Measurements from ENCODE around the gene CRYBB3. TPM values are rescaled to one million over a fixed set of nuclear protein-coding genes. Genes with fewer than 3 reads are reported as not detected.
A peak's percentile ranks its signal among the peaks of the same experiment; 100 is the strongest.
"Not testable (repeated sequence)": the region's sequence is repeated elsewhere in the genome, so short reads cannot be mapped to it uniquely, and the experiment has no call there.

The CRYBB3 gene
- total and polyA plus RNA-seq, 2 of the 4 experiments (the other 2 are of a cell fraction) = not detected

GRCh38 chr22:25232301-25232700 is 32.6 kb downstream of the CRYBB3 start:
- ATAC-seq (ENCODE audit: low read depth) (no peak), DNase-seq (peak; percentile 17)
- no peaks in the 10 kb centered on the region for H3K79me1 ChIP-seq (ENCODE audit: low read depth in 1 of 2, low read length in 2 of 2)
- no peak overlapping the region for H3K14ac ChIP-seq (replicated peaks; ENCODE audit: low read depth, low read length)
- peak; percentile 59 for TF ChIP-seq CEBPB (IDR thresholded peaks at IDR 0.05; ENCODE audit: low read depth, low read length)
- no peak for TF ChIP-seq RFX5 (IDR thresholded peaks at IDR 0.05; ENCODE audit: low read depth, low read length)
- H2AK9ac ChIP-seq (replicated peaks; ENCODE audit: low read depth, low read length, poor library complexity) = no peak overlapping the region
- no peak overlapping the region for H3K27ac ChIP-seq (ENCODE audit: insufficient read depth, low read length)
- H3K36me3 ChIP-seq (ENCODE audit: control insufficient read depth, insufficient read depth, low read length) = no peaks in the 10 kb centered on the region
- WGBS, 2 experiments (ENCODE audit: extremely low coverage in 2 of 2, insufficient read length in 1 of 2) = no CpG with 5 or more reads among the region's 5 CpGs
- no peak overlapping the region for H2BK20ac ChIP-seq (ENCODE audit: low read depth, low read length)
- no peak overlapping the region for H4K5ac ChIP-seq (ENCODE audit: low read depth, low read length)
- intact Hi-C loops (cut with micrococcal nuclease) = no loop called here
- no peak overlapping the region for H3K4me2 ChIP-seq (ENCODE audit: low read depth, low read length)
- no peak overlapping the region for H3K4me3 ChIP-seq (ENCODE audit: insufficient read depth, low read depth, low read length)
- POLR2A ChIA-PET (ENCODE audit: unreplicated experiment) = no interaction called here
- no peaks in the 10 kb centered on the region for H3K27me3 ChIP-seq (ENCODE audit: control insufficient read depth, insufficient read depth, low read length)
- no peaks in the 10 kb centered on the region for H3K9me3 ChIP-seq (ENCODE audit: control insufficient read depth, insufficient read depth, low read length)
- H4K91ac ChIP-seq (ENCODE audit: insufficient read depth, low read depth, low read length) = no peak overlapping the region
- no peaks in the 10 kb centered on the region for H3K9me1 ChIP-seq (ENCODE audit: insufficient read depth, low read length)
- no peak overlapping the region for H3K18ac ChIP-seq (ENCODE audit: low read depth, low read length)
- H4K20me1 ChIP-seq (ENCODE audit: insufficient read depth, low read length) = no peaks in the 10 kb centered on the region
- no peak overlapping the region for H2AK5ac ChIP-seq (ENCODE audit: low read depth, low read length)
- BruUV-seq (replicated peaks) = no TSS peak
- no peak overlapping the region for H4K8ac ChIP-seq (ENCODE audit: low read depth in 2 of 2, low read length in 2 of 2)
- in situ Hi-C loops (cut with MboI; ENCODE audit: low sequenced_read_pairs) = no loop called here
- no peak overlapping the region for H2BK120ac ChIP-seq (ENCODE audit: low read depth, low read length)
- H2BK5ac ChIP-seq (ENCODE audit: low read depth, low read length, poor library complexity, severe bottlenecking) = no peak overlapping the region
- H3K4ac ChIP-seq (ENCODE audit: low read depth, low read length) = no peak overlapping the region
- H3K23ac ChIP-seq (ENCODE audit: low read depth, low read length) = no peak overlapping the region
- dilution Hi-C loops (cut with HindIII; ENCODE audit: low sequenced_read_pairs, unreplicated experiment) = no loop called here
- no peak overlapping the region for H2BK15ac ChIP-seq (ENCODE audit: low read depth, low read length)
- H3K56ac ChIP-seq (ENCODE audit: extremely low read depth, insufficient read depth, low read length) = no peak overlapping the region
- CTCF ChIA-PET = no interaction called here
- no peak overlapping the region for H2AFZ ChIP-seq (replicated peaks; ENCODE audit: low read length, poor library complexity)
- no peak overlapping the region for H3K9ac ChIP-seq (ENCODE audit: low read depth, low read length)
- H3K4me1 ChIP-seq (ENCODE audit: control insufficient read depth, insufficient read depth, low read length) = no peaks in the 10 kb centered on the region

GRCh38 chr22:25233706-25234105 is 34.0 kb downstream of the CRYBB3 start:
- H2BK120ac ChIP-seq (ENCODE audit: low read depth, low read length); H4K20me1 ChIP-seq (ENCODE audit: insufficient read depth, low read length); ATAC-seq (ENCODE audit: low read depth); H4K8ac ChIP-seq (ENCODE audit: low read depth in 2 of 2, low read length in 2 of 2); H3K27me3 ChIP-seq (ENCODE audit: control insufficient read depth, insufficient read depth, low read length); H2BK15ac ChIP-seq (ENCODE audit: low read depth, low read length); H3K14ac ChIP-seq (replicated peaks; ENCODE audit: low read depth, low read length); H2AK5ac ChIP-seq (ENCODE audit: low read depth, low read length); H3K23ac ChIP-seq (ENCODE audit: low read depth, low read length); H3K4me1 ChIP-seq (ENCODE audit: control insufficient read depth, insufficient read depth, low read length); H2AFZ ChIP-seq (replicated peaks; ENCODE audit: low read length, poor library complexity); H3K4ac ChIP-seq (ENCODE audit: low read depth, low read length); H3K4me3 ChIP-seq (ENCODE audit: insufficient read depth, low read depth, low read length); H2BK5ac ChIP-seq (ENCODE audit: low read depth, low read length, poor library complexity, severe bottlenecking); intact Hi-C loops (cut with micrococcal nuclease); H3K36me3 ChIP-seq (ENCODE audit: control insufficient read depth, insufficient read depth, low read length); CTCF ChIA-PET; H3K9ac ChIP-seq (ENCODE audit: low read depth, low read length); H2BK20ac ChIP-seq (ENCODE audit: low read depth, low read length); H3K18ac ChIP-seq (ENCODE audit: low read depth, low read length); H4K5ac ChIP-seq (ENCODE audit: low read depth, low read length); DNase-seq; in situ Hi-C loops (cut with MboI; ENCODE audit: low sequenced_read_pairs); H4K91ac ChIP-seq (ENCODE audit: insufficient read depth, low read depth, low read length); H2AK9ac ChIP-seq (replicated peaks; ENCODE audit: low read depth, low read length, poor library complexity); POLR2A ChIA-PET (ENCODE audit: unreplicated experiment); H3K27ac ChIP-seq (ENCODE audit: insufficient read depth, low read length); H3K4me2 ChIP-seq (ENCODE audit: low read depth, low read length); H3K9me3 ChIP-seq (ENCODE audit: control insufficient read depth, insufficient read depth, low read length); H3K79me1 ChIP-seq (ENCODE audit: low read depth in 1 of 2, low read length in 2 of 2); H3K9me1 ChIP-seq (ENCODE audit: insufficient read depth, low read length); BruUV-seq (replicated peaks); H3K56ac ChIP-seq (ENCODE audit: extremely low read depth, insufficient read depth, low read length); dilution Hi-C loops (cut with HindIII; ENCODE audit: low sequenced_read_pairs, unreplicated experiment): not testable (repeated sequence)
